ENCODE measurements around the gene RERE. TPM values are rescaled to one million over a fixed set of nuclear protein-coding genes. Genes with fewer than 3 reads are reported as not detected.

Gene RERE
- total and polyA plus RNA-seq, 2 experiments from 2014 or later: 39.8 to 62.8 TPM

- Histone ChIP-seq H4K20me1 (ENCODE audit: insufficient read depth, poor library complexity, severe bottlenecking) (no peaks in the 10 kb centered on the region), H3K9me3 (ENCODE audit: low read depth) (no peaks in the 10 kb centered on the region), H3K27ac (peak overlapping the region; percentile 83), H3K4me3 (no peak overlapping the region), H3K79me2 (peaks cover 76% of the 10 kb centered on the region), H3K4me2 (peak overlapping the region; percentile 60), H2AFZ (no peak overlapping the region), H3K9me2 (replicated peaks; ENCODE audit: insufficient read depth) (no peaks in the 10 kb centered on the region), H3K27me3 (no peaks in the 10 kb centered on the region), H3K4me1 (ENCODE audit: insufficient read depth) (peaks cover 23% of the 10 kb centered on the region), H3K36me3 (replicated peaks; ENCODE audit: insufficient read depth, low read depth) (no peaks in the 10 kb centered on the region)
- DNase-seq (ENCODE audit: low spot score): no peak
- TF ChIP-seq EZH2 (IDR thresholded peaks at IDR 0.05; ENCODE audit: borderline replicate concordance): no peak
- 64% methylated on average over 5 of the region's 5 CpGs for WGBS (ENCODE audit: low lambda C conversion rate, missing lambda C conversion rate)
Observed at GRCh38 chr1:8711151-8711550, 106.3 kb downstream of the RERE start.

DNA sequence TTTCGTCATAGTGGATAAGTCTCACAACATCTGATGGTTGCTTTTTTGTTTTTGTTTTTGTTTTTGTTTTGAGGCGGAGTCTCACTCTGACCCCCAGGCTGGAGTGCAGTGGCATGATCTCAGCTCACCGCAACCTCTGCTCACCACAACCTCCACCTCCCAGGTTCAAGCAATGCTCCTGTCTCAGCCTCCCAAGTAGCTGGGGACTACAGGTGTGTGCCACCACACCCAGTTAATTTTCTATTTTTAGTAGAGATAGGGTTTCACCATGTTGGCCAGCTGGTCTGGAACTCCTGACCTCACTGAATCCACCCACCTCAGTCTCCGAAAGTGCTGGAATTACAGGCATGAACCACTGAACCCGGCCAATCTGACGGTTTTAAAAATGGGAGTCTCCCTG lies 109.2 kb downstream of the RERE start:
- TF ChIP-seq CTCF (IDR thresholded peaks at IDR 0.05; ENCODE audit: poor library complexity) (no peak), EZH2phosphoT487 (IDR thresholded peaks at IDR 0.05; ENCODE audit: low read depth, severe bottlenecking, unreplicated experiment) (no peak), EZH2 (IDR thresholded peaks at IDR 0.05; ENCODE audit: borderline replicate concordance) (no peak)
- H2AFZ ChIP-seq: no peak overlapping the region

GRCh38 chr1:8706995-8707396 lies 110.4 kb downstream of the RERE start:
- H3K27ac ChIP-seq: peak overlapping the region; percentile 42
- TF ChIP-seq EZH2 (IDR thresholded peaks at IDR 0.05; ENCODE audit: borderline replicate concordance) (no peak), CTCF (IDR thresholded peaks at IDR 0.05; ENCODE audit: poor library complexity) (no peak), EZH2phosphoT487 (IDR thresholded peaks at IDR 0.05; ENCODE audit: low read depth, severe bottlenecking, unreplicated experiment) (no peak)
- H3K9me2 ChIP-seq (replicated peaks; ENCODE audit: insufficient read depth): no peaks in the 10 kb centered on the region
- DNase-seq (ENCODE audit: low spot score): peak; percentile 42
- no peaks in the 10 kb centered on the region for H3K36me3 ChIP-seq (replicated peaks; ENCODE audit: insufficient read depth, low read depth)
- no peaks in the 10 kb centered on the region for H3K9me3 ChIP-seq (ENCODE audit: low read depth)
- H3K4me1 ChIP-seq (ENCODE audit: insufficient read depth): peaks cover 42% of the 10 kb centered on the region
- no peak overlapping the region for H2AFZ ChIP-seq
- 10% methylated on average over 3 of the region's 3 CpGs for WGBS (ENCODE audit: low lambda C conversion rate, missing lambda C conversion rate)
- H3K27me3 ChIP-seq: no peaks in the 10 kb centered on the region
- H3K4me3 ChIP-seq: no peak overlapping the region
- H3K79me2 ChIP-seq: peaks cover 67% of the 10 kb centered on the region
- no peaks in the 10 kb centered on the region for H4K20me1 ChIP-seq (ENCODE audit: insufficient read depth, poor library complexity, severe bottlenecking)
- peak overlapping the region; percentile 47 for H3K4me2 ChIP-seq

More for the DNA sequence above, 109.2 kb downstream of the RERE start:
- H3K79me2 ChIP-seq: peaks cover 63% of the 10 kb centered on the region
- WGBS (ENCODE audit: low lambda C conversion rate, missing lambda C conversion rate): 98% methylated on average over 6 of the region's 6 CpGs
- no peaks in the 10 kb centered on the region for H3K9me3 ChIP-seq (ENCODE audit: low read depth)
- no peak overlapping the region for H3K27ac ChIP-seq
- no peaks in the 10 kb centered on the region for H3K9me2 ChIP-seq (replicated peaks; ENCODE audit: insufficient read depth)
- H3K36me3 ChIP-seq (replicated peaks; ENCODE audit: insufficient read depth, low read depth): no peaks in the 10 kb centered on the region
- no peaks in the 10 kb centered on the region for H4K20me1 ChIP-seq (ENCODE audit: insufficient read depth, poor library complexity, severe bottlenecking)
- no peak overlapping the region for H3K4me2 ChIP-seq
- H3K4me1 ChIP-seq (ENCODE audit: insufficient read depth): peaks cover 42% of the 10 kb centered on the region
- DNase-seq (ENCODE audit: low spot score): no peak
- H3K27me3 ChIP-seq: no peaks in the 10 kb centered on the region
- no peak overlapping the region for H3K4me3 ChIP-seq

DNA sequence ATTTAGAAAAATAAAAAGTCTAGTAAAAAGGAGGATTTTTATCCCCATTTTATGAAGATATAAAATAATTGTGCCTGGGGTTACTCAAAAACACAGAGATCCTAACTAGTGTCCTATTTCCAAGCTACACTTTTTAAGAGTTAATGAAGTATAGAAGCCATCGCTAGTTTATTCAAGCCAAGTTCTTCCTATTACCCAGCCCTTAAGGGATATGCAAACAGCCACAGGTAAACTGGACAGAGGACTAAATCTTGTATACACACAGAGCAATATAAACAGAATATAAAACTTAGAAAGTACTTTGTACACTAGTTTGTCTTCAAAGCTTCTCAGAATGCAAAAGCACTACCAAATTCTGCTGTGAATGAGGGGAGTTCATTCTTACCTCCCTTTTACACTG lies 111.1 kb downstream of the RERE start:
- no peaks in the 10 kb centered on the region for H3K36me3 ChIP-seq (replicated peaks; ENCODE audit: insufficient read depth, low read depth)
- no peak overlapping the region for H3K4me2 ChIP-seq
- no peak for TF ChIP-seq EZH2phosphoT487 (IDR thresholded peaks at IDR 0.05; ENCODE audit: low read depth, severe bottlenecking, unreplicated experiment)
- TF ChIP-seq EZH2 (IDR thresholded peaks at IDR 0.05; ENCODE audit: borderline replicate concordance): no peak
- TF ChIP-seq CTCF (IDR thresholded peaks at IDR 0.05; ENCODE audit: poor library complexity): no peak
- peaks cover 70% of the 10 kb centered on the region for H3K79me2 ChIP-seq
- H3K4me1 ChIP-seq (ENCODE audit: insufficient read depth): peaks cover 37% of the 10 kb centered on the region
- H4K20me1 ChIP-seq (ENCODE audit: insufficient read depth, poor library complexity, severe bottlenecking): no peaks in the 10 kb centered on the region
- DNase-seq (ENCODE audit: low spot score): no peak
- H3K4me3 ChIP-seq: no peak overlapping the region
- H2AFZ ChIP-seq: no peak overlapping the region
- H3K9me2 ChIP-seq (replicated peaks; ENCODE audit: insufficient read depth): no peaks in the 10 kb centered on the region
- no peaks in the 10 kb centered on the region for H3K27me3 ChIP-seq
- H3K9me3 ChIP-seq (ENCODE audit: low read depth): no peaks in the 10 kb centered on the region
- 52% methylated on average over 1 of the region's 1 CpG for WGBS (ENCODE audit: low lambda C conversion rate, missing lambda C conversion rate)
- H3K27ac ChIP-seq: peak overlapping the region; percentile 23

Data from hepatocyte (in vitro differentiated cells).